SJSA1 (cell line): ENCODE measurements around the gene SERPINB3. TPM values are rescaled to one million over a fixed set of nuclear protein-coding genes. Genes with fewer than 3 reads are reported as not detected.
"Not testable (repeated sequence)": the region's sequence is repeated elsewhere in the genome, so short reads cannot be mapped to it uniquely, and the experiment has no call there.

Experiments
- DNase-seq, 2 experiments: peaks; one replicate each; pipeline ENCODE4 v3.0.0-alpha.2; 2015 to 2020; ENCODE audit warnings: low spot score in 2 of 2, low read depth in 1 of 2
- H3K27ac ChIP-seq: fragments of 250-450 bp; sonication (Bioruptor Pico); 2 replicates; pipeline ENCODE4 v1.5.1; 2020; ENCODE audit warnings: mild to moderate bottlenecking, moderate library complexity
- H3K27me3 ChIP-seq: fragments of 250-450 bp; sonication (Bioruptor Pico); replicated peaks from 2 replicates; pipeline ENCODE4 v1.5.1; 2020; ENCODE audit warnings: mild to moderate bottlenecking, moderate library complexity
- H3K36me3 ChIP-seq: fragments of 250-450 bp; sonication (Bioruptor Pico); 2 replicates; pipeline ENCODE4 v1.5.1; 2020; ENCODE audit warnings: mild to moderate bottlenecking
- H3K4me1 ChIP-seq: fragments of 250-450 bp; sonication (Bioruptor Pico); replicated peaks from 2 replicates; pipeline ENCODE4 v1.6.1; 2021; ENCODE audit warnings: mild to moderate bottlenecking
- H3K4me3 ChIP-seq: fragments of 250-450 bp; sonication (Bioruptor Pico); 2 replicates; pipeline ENCODE4 v1.5.1; 2020; ENCODE audit warnings: mild to moderate bottlenecking
- H3K9me3 ChIP-seq: fragments of 250-450 bp; sonication (Bioruptor Pico); replicated peaks from 2 replicates; pipeline ENCODE4 v1.5.1; 2020; ENCODE audit warnings: mild to moderate bottlenecking
- total RNA-seq: library from RNA; depleted of rRNA; stranded (reverse); fragments of >200 nt; shearing (Covaris generic); gene quantifications from 2 replicates; pipeline ENCODE4 v1.2.3, GENCODE V29; 2014

The SERPINB3 gene
- total RNA-seq, 1 experiment from 2014 or later, result not detected

GRCh38 chr18:63681449-63682340 lies 20.0 kb upstream of the SERPINB3 start:
- Histone ChIP-seq H3K4me3 (no peak overlapping the region), H3K36me3 (no peaks in the 10 kb centered on the region), H3K27ac (no peak overlapping the region), H3K9me3 (no peaks in the 10 kb centered on the region), H3K27me3 (0 out of 2 replicates have a peak, but pooled peaks cover 3% of the 10 kb centered on the region), H3K4me1 (no peaks in the 10 kb centered on the region)
- no peak for DNase-seq

GRCh38 chr18:63679820-63680606 lies 18.3 kb upstream of the SERPINB3 start:
- Histone ChIP-seq H3K4me3 (no peak overlapping the region), H3K9me3 (no peaks in the 10 kb centered on the region), H3K27ac (no peak overlapping the region), H3K36me3 (no peaks in the 10 kb centered on the region), H3K4me1 (no peaks in the 10 kb centered on the region), H3K27me3 (0 out of 2 replicates have a peak, but pooled peaks cover 3% of the 10 kb centered on the region)
- DNase-seq, result no peak

GRCh38 chr18:63677500-63678225 lies 16.0 kb upstream of the SERPINB3 start:
- Histone ChIP-seq H3K9me3 (no peaks in the 10 kb centered on the region), H3K36me3 (no peaks in the 10 kb centered on the region), H3K27ac (no peak overlapping the region), H3K27me3 (0 out of 2 replicates have a peak, but pooled peaks cover 3% of the 10 kb centered on the region), H3K4me3 (no peak overlapping the region), H3K4me1 (no peaks in the 10 kb centered on the region)
- no peak for DNase-seq

GRCh38 chr18:63676526-63677323 lies 15.0 kb upstream of the SERPINB3 start:
- Histone ChIP-seq H3K4me3 (no peak overlapping the region), H3K27me3 (0 out of 2 replicates have a peak, but pooled peaks cover 3% of the 10 kb centered on the region), H3K4me1 (no peaks in the 10 kb centered on the region), H3K27ac (no peak overlapping the region), H3K36me3 (no peaks in the 10 kb centered on the region), H3K9me3 (no peaks in the 10 kb centered on the region)
- no peak for DNase-seq

- Histone ChIP-seq H3K4me3 (no peak overlapping the region), H3K36me3 (no peaks in the 10 kb centered on the region), H3K27me3 (no peaks in the 10 kb centered on the region), H3K27ac (no peak overlapping the region), H3K9me3 (0 out of 2 replicates have a peak, but pooled peaks cover 2% of the 10 kb centered on the region), H3K4me1 (no peaks in the 10 kb centered on the region)
- no peak for DNase-seq
Measured at GRCh38 chr18:63664571-63664970, 2.9 kb upstream of the SERPINB3 start.

GRCh38 chr18:63658920-63659319 lies 2.8 kb downstream of the SERPINB3 start:
- not testable (repeated sequence) for DNase-seq, H3K4me3 ChIP-seq, H3K36me3 ChIP-seq, H3K27ac ChIP-seq, H3K27me3 ChIP-seq, H3K9me3 ChIP-seq, H3K4me1 ChIP-seq

GRCh38 chr18:63650271-63650670 lies 11.4 kb downstream of the SERPINB3 start:
- not testable (repeated sequence) for H3K27me3 ChIP-seq, H3K27ac ChIP-seq, H3K36me3 ChIP-seq, H3K9me3 ChIP-seq, H3K4me3 ChIP-seq, DNase-seq, H3K4me1 ChIP-seq

- H3K27me3 ChIP-seq, result no peaks in the 10 kb centered on the region
- no peaks in the 10 kb centered on the region for H3K4me1 ChIP-seq
- H3K36me3 ChIP-seq, result no peaks in the 10 kb centered on the region
- H3K4me3 ChIP-seq, result no peak overlapping the region
- H3K27ac ChIP-seq, result no peak overlapping the region
- no peak for DNase-seq
- H3K9me3 ChIP-seq, result no peaks in the 10 kb centered on the region
Measured at GRCh38 chr18:63648241-63648640, 13.5 kb downstream of the SERPINB3 start.

GRCh38 chr18:63646936-63647335 lies 14.8 kb downstream of the SERPINB3 start:
- H3K36me3 ChIP-seq, result no peaks in the 10 kb centered on the region
- H3K4me1 ChIP-seq, result no peaks in the 10 kb centered on the region
- H3K27me3 ChIP-seq, result no peaks in the 10 kb centered on the region
- H3K27ac ChIP-seq, result no peak overlapping the region
- H3K4me3 ChIP-seq, result no peak overlapping the region
- no peaks in the 10 kb centered on the region for H3K9me3 ChIP-seq
- no peak for DNase-seq

GRCh38 chr18:63644694-63645093 lies 17.0 kb downstream of the SERPINB3 start:
- not testable (repeated sequence) for H3K36me3 ChIP-seq, H3K27ac ChIP-seq

GRCh38 chr18:63644142-63644541 lies 17.6 kb downstream of the SERPINB3 start, which contains the start of gene SERPINB4:
Gene SERPINB4, minus strand, starts transcription at chr18:63644256. Its CDS starts 679 bp downstream, at chr18:63643577.
- H3K4me3 ChIP-seq, DNase-seq, H3K27me3 ChIP-seq, H3K4me1 ChIP-seq, H3K9me3 ChIP-seq, H3K36me3 ChIP-seq, H3K27ac ChIP-seq: not testable (repeated sequence)

More at GRCh38 chr18:63644694-63645093, 17.0 kb downstream of the SERPINB3 start:
- H3K9me3 ChIP-seq, DNase-seq, H3K4me1 ChIP-seq, H3K27me3 ChIP-seq, H3K4me3 ChIP-seq: not testable (repeated sequence)

GRCh38 chr18:63642668-63643356 lies 18.9 kb downstream of the SERPINB3 start:
- not testable (repeated sequence) for H3K27ac ChIP-seq, H3K4me3 ChIP-seq, DNase-seq, H3K27me3 ChIP-seq, H3K4me1 ChIP-seq, H3K9me3 ChIP-seq, H3K36me3 ChIP-seq
